Measurements from ENCODE around the gene GPR176. TPM values are rescaled to one million over a fixed set of nuclear protein-coding genes. Genes with fewer than 3 reads are reported as not detected.

The GPR176 gene
- total RNA-seq, 4 donors from 2014 or later = 1.6 to 11.8 (median 4.6) TPM

DNA sequence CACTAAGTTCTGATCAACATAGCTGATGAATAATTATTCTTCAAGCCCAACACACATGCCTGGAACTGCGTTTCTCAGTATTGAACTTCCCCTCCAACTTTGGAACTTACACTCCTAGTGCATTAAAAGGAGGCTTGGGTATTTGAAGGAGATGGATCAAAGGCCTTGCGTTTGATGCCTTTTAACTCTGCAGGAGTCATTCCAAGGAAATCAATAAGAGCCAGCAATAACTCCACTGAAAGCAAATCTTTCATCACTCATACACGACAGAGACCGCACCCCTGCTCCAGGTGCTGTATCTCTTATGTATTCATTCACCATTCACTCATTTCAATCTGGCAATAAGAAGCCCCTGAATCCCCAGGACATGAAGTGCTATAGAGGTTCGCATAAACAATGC is 123.5 kb downstream of the GPR176 start:
- TF ChIP-seq, protein P1, sequence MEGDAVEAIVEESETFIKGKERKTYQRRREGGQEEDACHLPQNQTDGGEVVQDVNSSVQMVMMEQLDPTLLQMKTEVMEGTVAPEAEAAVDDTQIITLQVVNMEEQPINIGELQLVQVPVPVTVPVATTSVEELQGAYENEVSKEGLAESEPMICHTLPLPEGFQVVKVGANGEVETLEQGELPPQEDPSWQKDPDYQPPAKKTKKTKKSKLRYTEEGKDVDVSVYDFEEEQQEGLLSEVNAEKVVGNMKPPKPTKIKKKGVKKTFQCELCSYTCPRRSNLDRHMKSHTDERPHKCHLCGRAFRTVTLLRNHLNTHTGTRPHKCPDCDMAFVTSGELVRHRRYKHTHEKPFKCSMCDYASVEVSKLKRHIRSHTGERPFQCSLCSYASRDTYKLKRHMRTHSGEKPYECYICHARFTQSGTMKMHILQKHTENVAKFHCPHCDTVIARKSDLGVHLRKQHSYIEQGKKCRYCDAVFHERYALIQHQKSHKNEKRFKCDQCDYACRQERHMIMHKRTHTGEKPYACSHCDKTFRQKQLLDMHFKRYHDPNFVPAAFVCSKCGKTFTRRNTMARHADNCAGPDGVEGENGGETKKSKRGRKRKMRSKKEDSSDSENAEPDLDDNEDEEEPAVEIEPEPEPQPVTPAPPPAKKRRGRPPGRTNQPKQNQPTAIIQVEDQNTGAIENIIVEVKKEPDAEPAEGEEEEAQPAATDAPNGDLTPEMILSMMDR (IDR thresholded peaks at IDR 0.05) = no peak
- TF ChIP-seq POLR2AphosphoS5 (IDR thresholded peaks at IDR 0.05) = no peak
- TF ChIP-seq EP300 (IDR thresholded peaks at IDR 0.05) = no peak
- no peak for TF ChIP-seq POLR2A (IDR thresholded peaks at IDR 0.05)
- no peak overlapping the region for H3K4me3 ChIP-seq
- no peaks in the 10 kb centered on the region for H3K36me3 ChIP-seq
- H3K27me3 ChIP-seq = no peaks in the 10 kb centered on the region
- peaks cover 0 to 11% (median 0%) of the 10 kb centered on the region in 3 donors for H3K4me1 ChIP-seq
- no peaks in the 10 kb centered on the region for H3K9me3 ChIP-seq
- no peak for ATAC-seq
- H3K27ac ChIP-seq = no peak overlapping the region
- 87 to 88% methylated on average over 5 of the region's 5 CpGs for WGBS, 2 donors (ENCODE audit: low coverage in 1 of 2)

DNA sequence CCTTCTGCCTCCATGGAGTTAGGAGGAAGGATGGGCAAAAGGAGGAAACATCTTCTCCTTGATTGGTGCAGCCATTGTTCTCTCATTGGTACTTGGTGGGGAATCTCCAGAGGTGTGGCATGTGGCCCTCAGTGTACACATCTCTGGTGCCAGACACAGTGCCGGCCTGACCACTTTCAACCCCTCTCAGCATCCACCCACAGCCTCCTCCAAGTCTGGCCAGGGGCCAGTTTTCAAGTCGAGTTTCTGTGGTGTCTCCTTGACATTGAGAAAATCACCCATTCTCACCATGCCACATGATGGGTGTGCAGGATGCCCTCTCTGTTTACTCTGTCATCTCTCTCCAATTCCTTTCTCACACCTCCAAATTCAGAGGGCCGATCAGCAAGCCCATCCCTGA is 124.6 kb downstream of the GPR176 start:
- no peak for ATAC-seq
- Histone ChIP-seq H3K27me3 (no peaks in the 10 kb centered on the region), H3K27ac (no peak overlapping the region), H3K9me3 (no peaks in the 10 kb centered on the region), H3K36me3 (no peaks in the 10 kb centered on the region), H3K4me1 (peaks cover 0 to 11% (median 0%) of the 10 kb centered on the region in 3 donors), H3K4me3 (no peak overlapping the region)
- WGBS, 2 donors (ENCODE audit: low coverage in 1 of 2) = 52 to 93% methylated on average over 2 to 3 of the region's 3 CpGs
- TF ChIP-seq POLR2A (IDR thresholded peaks at IDR 0.05) (no peak), EP300 (IDR thresholded peaks at IDR 0.05) (no peak), POLR2AphosphoS5 (IDR thresholded peaks at IDR 0.05) (no peak)
- TF ChIP-seq, protein P1 (IDR thresholded peaks at IDR 0.05) = no peak

DNA sequence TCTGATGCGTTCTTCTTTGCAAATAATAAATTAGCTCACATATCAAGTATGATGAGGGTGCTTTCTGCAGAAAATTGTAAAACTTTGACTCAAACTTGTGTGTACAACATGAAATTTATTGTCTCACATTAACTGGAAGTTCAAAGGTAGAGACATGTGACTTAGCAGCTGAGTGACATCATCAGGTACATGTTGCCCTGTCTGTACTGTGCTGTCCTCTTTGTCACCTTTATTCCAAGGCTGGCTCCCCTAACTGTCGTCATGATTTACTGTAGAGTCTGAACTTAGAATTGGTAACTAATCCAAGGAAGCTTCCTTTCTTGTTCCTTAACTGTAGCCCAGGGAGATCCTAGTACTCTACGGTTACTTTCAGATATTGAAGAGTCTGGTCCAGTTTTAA is 125.1 kb downstream of the GPR176 start:
- H3K27ac ChIP-seq = no peak overlapping the region
- H3K4me3 ChIP-seq = no peak overlapping the region
- H3K4me1 ChIP-seq = peaks cover 0 to 11% (median 0%) of the 10 kb centered on the region in 3 donors
- no peaks in the 10 kb centered on the region for H3K27me3 ChIP-seq
- ATAC-seq = no peak
- H3K9me3 ChIP-seq = no peaks in the 10 kb centered on the region
- no peaks in the 10 kb centered on the region for H3K36me3 ChIP-seq
- 83 to 97% methylated on average over 2 to 3 of the region's 3 CpGs for WGBS, 2 donors (ENCODE audit: low coverage in 1 of 2)
- TF ChIP-seq EP300 (IDR thresholded peaks at IDR 0.05) (no peak), POLR2A (IDR thresholded peaks at IDR 0.05) (no peak), POLR2AphosphoS5 (IDR thresholded peaks at IDR 0.05) (no peak)
- TF ChIP-seq, protein P1 (IDR thresholded peaks at IDR 0.05) = no peak

DNA sequence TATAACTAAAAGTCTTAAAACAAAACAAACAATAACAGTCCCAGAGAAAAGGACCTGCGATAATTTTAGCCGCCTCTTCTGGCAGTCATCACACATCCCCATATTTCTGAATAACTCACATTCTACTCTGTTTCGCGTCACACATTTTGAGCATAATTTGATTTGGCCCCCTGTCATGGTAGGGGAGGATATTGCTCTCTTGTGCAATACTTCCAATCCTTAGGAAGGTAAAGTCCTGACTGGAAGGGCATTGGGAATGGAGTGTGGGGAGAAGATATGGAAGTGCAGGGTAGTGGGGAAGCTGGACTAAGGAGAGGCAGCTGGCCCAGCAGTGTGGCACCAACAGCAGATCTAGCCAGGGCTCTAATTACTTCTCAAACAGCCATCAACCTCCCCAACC is 126.1 kb downstream of the GPR176 start:
- no peaks in the 10 kb centered on the region for H3K27me3 ChIP-seq
- no peaks in the 10 kb centered on the region for H3K36me3 ChIP-seq
- WGBS, 2 donors (ENCODE audit: low coverage in 1 of 2) = 70 to 93% methylated on average over 4 of the region's 4 CpGs
- H3K4me1 ChIP-seq = peaks cover 0 to 21% (median 0%) of the 10 kb centered on the region in 3 donors
- H3K9me3 ChIP-seq = no peaks in the 10 kb centered on the region
- no peak overlapping the region for H3K27ac ChIP-seq
- no peak overlapping the region for H3K4me3 ChIP-seq
- no peak for TF ChIP-seq POLR2A (IDR thresholded peaks at IDR 0.05)
- TF ChIP-seq, protein P1 (IDR thresholded peaks at IDR 0.05) = no peak
- TF ChIP-seq EP300 (IDR thresholded peaks at IDR 0.05) = no peak
- no peak for TF ChIP-seq POLR2AphosphoS5 (IDR thresholded peaks at IDR 0.05)
- no peak for ATAC-seq

DNA sequence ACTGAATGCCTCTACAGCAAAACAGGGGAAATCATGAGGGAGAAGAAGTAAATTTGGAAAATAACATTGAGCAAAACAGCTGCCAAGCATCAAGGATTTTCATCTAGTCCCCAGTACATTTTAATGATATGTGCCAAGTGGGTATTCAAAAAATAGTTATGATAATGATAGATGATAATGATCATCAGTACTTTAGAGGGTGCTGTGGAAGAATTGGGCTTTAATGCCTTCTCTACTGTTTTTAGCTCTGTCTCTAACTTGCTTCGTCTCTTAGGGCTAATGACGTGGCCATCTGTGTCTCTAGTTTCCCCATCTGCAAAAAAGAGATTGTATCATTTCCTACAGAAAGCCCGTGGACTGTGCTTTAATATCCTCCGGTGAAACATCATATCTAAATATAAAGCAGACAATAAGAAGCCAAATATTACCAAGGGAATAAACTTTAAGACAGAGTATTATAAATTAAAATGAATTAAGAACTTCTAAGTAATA is 127.2 kb downstream of the GPR176 start:
- 7 to 20% methylated on average over 4 of the region's 4 CpGs for WGBS, 2 donors (ENCODE audit: low coverage in 1 of 2)
- H3K27ac ChIP-seq = no peak overlapping the region
- H3K4me1 ChIP-seq = peaks cover 0 to 29% (median 0%) of the 10 kb centered on the region in 3 donors
- no peak for ATAC-seq
- TF ChIP-seq, protein P1 (IDR thresholded peaks at IDR 0.05) = no peak
- no peak for TF ChIP-seq POLR2A (IDR thresholded peaks at IDR 0.05)
- no peak for TF ChIP-seq POLR2AphosphoS5 (IDR thresholded peaks at IDR 0.05)
- TF ChIP-seq EP300 (IDR thresholded peaks at IDR 0.05) = no peak
- H3K36me3 ChIP-seq = no peaks in the 10 kb centered on the region
- H3K27me3 ChIP-seq = no peaks in the 10 kb centered on the region
- H3K9me3 ChIP-seq = no peaks in the 10 kb centered on the region
- H3K4me3 ChIP-seq = no peak overlapping the region
